RPMI7951 (cell line): ENCODE results near the gene GMDS. TPM values are rescaled to one million over a fixed set of nuclear protein-coding genes. Genes with fewer than 3 reads are reported as not detected.

ENCODE experiments used
- DNase-seq: peaks from one replicate; pipeline ENCODE4 v3.0.0-alpha.2; 2012; ENCODE audit warnings: low read depth
- total RNA-seq: library from RNA; depleted of rRNA; stranded (reverse); fragments of >200 nt; shearing (Covaris generic); gene quantifications from 2 replicates; pipeline ENCODE4 v1.2.3, GENCODE V29; 2014; rRNA removed

The GMDS gene
- total RNA-seq: 7.4 and 11.2 TPM in 2 replicates

DNA sequence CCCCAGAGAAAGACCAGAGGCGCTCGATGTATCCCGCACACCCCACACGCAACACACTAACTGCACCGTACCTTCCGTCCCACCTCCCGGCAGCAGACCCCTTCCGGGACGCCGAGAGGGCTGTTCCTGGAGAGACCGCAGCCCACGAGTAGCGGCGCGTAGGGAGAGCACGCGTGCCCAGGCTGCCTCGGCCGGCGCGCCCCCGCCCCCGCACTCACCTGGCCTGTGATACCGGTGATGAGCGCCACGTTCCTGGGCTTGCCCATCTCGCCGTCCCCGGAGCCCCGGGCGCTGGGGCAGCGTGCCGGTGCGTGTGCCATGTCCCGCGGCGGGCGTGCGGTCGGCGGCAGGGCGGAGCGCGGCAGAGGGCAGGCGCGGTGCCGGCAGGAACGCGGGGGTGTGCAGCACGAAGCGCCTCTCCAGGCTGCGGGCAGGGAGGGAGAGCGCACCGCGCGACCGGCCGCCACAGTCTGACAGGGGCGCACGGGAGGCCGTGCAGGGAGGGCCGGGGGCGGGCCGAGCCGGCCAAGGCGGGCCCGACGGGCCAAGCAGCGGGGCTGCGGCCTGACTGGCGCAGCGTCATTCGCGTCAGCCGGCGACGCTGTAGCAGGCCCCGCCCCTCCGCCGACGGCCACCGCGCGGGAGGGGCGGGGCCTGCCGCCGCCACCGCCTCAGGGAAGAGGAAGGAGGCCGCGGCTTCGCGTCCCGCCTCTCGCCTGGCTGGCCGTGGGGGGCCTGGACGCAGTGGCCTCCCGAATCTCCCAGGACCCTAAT, at the start of gene GMDS:
Gene GMDS, minus strand, starts transcription at position 503 of the 774 bp plus-strand sequence.
- DNase-seq: peak; percentile 87

- DNase-seq: no peak
These were observed 40.1 kb upstream of the GMDS start for GRCh38 chr6:2285510-2285909.

- DNase-seq: no peak
These were observed 30.5 kb upstream of the GMDS start for GRCh38 chr6:2275892-2276242.

- no peak for DNase-seq
These were observed 29.8 kb upstream of the GMDS start for GRCh38 chr6:2274981-2275891.

- DNase-seq: no peak
These were observed 27.3 kb upstream of the GMDS start for GRCh38 chr6:2272696-2273095.

GRCh38 chr6:2270054-2270453, 24.6 kb upstream of the GMDS start:
- DNase-seq: no peak

DNA sequence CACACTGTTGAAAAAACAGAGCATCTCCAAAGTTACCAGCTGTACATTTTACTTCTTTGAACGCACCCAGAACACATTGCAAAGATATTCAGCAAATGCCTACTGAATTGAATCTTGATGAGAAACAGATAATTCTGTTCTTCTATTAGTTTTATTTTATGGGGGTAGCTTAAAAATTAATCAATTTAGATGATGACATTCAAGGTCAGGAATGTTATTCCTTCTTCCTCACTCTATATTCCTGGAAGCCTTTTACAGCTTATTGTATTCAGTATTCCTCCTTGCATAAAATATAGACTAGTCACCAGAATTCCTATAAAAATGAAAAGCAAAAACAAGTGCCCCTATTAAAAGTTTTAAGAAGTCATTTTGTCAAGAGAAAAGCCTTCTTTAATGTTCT, 21.4 kb upstream of the GMDS start:
- no peak for DNase-seq

DNA sequence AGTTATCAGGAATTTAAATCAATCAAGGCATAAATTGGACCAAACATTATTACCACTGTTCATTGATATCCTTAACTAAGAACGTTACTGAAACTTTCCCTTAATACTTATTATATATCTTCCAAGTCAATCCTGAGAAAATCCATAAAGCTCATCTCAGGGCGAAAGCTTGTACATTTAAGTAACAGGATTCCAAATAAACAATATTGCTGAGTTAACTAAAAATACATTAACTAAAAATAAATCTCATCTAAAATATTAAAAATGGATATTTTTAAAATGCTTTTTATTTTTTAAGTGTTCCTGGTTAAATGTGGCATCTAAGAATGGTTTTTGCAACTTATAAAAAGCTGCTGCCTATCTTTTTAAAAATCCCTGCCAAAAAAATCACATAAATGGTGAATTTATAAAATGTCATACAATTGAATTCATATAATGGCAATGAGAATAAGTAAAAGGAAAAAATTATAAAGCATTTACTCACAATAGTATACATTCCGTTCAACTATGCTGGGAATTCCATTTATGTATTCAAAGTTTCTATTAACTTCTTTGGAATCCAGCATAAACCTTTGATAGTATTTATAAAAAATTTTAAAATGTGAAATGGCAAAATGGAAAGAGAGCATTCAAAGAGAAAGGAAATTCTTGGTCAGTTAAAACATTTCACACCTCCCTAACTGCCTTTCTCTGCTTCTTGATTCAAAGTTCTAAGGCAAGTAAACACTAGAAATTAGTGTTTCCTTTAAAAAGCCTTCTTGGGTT, 20.8 kb upstream of the GMDS start:
- no peak for DNase-seq

GRCh38 chr6:2264932-2265331, 19.5 kb upstream of the GMDS start:
- DNase-seq: peak; percentile 58

DNA sequence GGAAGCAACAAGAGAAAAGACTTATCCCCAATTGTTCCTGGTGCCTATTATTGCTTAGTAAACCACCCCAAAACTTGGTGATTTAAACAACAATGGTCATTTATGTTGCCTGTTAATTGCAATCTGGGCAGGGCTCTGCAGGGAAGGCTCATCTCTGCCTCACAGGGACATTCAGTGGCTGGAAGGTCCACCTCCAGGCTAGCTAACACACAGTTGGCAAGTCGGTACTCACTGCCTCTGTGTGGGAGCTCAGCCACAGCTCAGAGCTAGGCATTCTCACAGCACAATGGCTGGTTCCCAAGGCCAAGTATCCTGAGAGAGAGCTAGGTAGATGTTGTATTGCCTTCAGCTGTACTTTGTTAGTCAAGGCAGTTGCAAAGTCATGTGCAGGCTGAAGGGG, 18.5 kb upstream of the GMDS start:
- DNase-seq: no peak

DNA sequence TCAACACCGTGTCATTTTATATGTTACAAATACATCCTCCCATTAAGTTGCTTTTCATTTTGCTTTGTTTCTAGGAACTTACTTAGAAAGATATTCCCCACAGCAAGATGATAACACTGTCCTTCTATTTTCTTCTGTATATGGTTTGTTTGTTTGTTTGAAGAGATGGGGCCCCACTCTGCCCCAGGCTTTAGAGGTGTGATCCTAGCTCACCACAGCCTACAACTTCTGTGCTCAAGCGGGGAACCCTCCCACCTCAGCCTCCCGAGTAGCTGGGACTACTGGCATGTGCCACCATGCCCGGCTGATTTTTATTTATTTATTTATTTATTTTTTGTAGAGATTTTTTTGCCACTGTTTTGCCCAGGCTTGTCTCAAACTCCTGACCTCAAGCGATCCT, 14.2 kb upstream of the GMDS start:
- no peak for DNase-seq

DNA sequence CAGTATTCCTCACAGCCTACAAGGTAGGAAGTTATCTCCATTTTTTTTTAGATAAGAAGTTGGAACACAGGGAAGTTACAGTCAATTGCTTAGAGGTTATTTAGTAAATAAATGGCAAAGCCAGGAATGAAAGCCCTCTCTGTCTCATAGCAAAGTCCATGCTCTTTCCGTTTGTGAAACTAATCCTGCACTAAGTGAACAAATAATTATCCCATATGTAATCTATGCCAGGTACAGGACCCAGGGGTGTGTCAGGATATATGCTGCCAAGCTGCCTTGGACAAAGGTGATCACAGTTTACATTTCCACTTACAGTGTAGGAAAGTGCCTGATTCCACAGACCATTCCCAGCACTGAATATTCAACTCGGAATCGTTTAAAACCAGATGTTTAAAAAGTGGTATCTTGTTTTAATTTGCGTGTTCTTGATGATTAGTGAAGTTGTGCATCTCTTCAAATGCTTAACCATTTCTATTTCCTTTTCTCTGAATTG, 13.6 kb upstream of the GMDS start:
- no peak for DNase-seq

GRCh38 chr6:2258112-2258511, 12.7 kb upstream of the GMDS start:
- DNase-seq: no peak

- peak; percentile 10 for DNase-seq
These were observed 12.0 kb upstream of the GMDS start for GRCh38 chr6:2257363-2257762.

GRCh38 chr6:2254747-2255146, 9.3 kb upstream of the GMDS start:
- no peak for DNase-seq

GRCh38 chr6:2249126-2249525, 3.7 kb upstream of the GMDS start:
- DNase-seq: no peak

- no peak for DNase-seq
These were observed 2.3 kb upstream of the GMDS start for GRCh38 chr6:2247664-2248063.

DNA sequence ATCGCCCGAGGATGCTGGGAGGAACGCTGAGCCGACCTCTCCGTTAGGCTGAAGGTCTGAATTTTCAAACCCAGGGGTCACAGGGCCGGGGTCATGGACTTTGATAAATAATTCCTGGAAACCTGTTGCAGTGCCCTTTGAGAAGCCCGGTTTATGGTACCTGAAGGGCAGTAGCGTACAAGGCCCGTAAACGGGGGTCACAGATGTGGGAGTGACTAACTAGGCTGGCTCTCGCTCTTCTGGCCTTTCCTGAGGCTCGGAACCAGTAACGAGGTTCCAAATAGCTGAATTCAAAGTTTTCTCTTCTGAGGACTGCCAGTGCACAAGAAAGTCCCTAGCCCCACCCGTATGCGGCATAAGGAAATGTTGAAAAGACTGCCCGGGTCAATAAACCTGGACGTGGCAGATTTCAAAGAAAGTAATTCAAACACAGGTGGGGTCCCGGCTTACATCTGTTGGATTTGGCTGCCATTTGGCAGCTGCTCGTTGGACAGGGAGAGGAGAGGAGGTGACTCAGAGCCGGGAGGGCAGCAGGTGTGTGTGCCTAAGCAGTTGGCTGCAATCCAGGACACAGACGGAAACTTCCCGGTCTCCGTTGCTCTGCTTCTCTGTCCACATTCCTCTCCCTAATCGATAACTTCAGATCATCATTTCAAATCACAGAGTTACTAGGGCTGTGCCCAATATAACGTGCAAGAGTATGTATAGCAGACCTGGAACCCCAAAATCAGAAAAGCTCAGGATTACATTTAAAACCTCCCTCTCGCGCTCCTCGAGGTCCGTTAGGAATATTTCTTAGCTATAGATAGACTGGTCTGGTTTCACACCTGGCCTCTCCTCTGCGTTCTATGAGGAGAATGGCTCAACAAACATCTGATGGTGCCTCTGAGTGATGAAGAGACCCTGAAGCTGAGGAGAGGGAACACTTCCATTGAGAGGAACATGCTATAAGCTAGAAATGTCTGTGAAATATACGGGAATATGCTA, 765 bp upstream of the GMDS start:
- DNase-seq: peak; percentile 62

- no peak for DNase-seq
These were observed 923 bp downstream of the GMDS start for GRCh38 chr6:2244261-2245102.

GRCh38 chr6:2242311-2242710, 3.1 kb downstream of the GMDS start:
- no peak for DNase-seq
